ENCODE data around the gene ALPG.
"Not testable (repeated sequence)": the region's sequence is repeated elsewhere in the genome, so short reads cannot be mapped to it uniquely, and the experiment has no call there.

The ALPG gene

DNA sequence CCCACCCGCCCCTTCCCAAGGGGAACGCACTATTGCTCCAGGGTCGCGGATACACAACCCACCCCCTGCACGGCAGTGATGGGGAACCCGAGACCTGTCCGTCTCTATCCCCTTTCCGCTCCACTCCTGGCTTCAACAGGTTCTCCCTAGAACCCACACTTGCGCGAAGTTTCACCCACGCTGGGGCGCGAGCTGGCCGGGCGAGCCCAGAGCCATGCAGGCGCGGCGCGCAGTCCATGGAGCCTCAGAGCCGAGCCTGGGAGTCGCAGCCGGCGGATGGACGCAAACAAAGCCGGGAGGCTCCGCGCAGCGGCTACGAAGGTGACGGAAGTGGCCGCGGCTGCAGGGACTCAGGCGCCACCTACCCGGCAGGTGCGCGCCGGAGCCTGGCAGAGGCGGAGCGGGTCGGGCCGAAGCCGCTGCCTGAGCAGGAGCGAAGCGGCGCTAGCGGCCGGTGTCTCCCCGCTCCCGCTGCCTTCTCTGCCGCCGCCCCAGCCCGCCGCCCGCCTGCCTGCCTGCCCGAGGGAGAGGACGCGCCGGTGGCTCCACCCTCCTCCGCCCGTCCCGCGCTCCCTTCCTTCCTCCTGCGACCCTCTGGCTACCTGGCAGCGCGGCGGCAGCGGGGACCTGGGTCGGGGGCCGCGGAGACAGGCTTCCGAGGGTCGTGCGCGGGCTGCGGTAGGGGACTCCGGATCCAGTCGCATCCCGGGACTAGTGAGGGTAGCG, 14.0 kb downstream of the ALPG start:
- DNase-seq: peak in 1 of 2 donors; percentile 14

DNA sequence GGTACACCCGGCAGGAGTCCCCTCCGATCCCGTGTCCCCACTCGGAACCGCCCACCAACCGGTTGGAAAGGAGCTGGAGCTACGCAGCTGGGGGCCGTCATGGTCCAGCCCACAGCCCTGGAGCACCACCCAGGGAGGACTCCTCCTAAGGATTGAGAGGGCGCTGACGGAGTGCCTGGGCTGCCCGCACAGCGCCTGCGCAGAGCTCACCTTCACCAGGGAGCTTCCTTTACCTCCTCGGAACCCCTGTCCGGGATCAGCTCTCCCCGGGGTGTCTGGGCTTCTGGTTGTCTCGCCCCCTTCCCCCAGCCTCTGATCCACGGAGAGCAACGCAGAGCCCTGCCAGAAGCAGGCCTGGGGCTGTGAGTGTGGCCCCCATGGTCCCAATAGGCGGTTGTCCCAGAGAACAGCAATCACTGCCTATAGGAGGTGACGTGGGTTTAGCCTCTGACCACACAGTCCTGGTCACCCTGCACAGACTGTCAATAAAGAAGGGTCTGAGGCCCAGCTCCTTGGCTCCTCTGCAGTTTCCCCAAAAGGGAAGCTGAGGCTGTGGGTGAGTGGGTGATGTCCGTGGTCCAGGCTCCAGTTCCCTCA, 14.6 kb downstream of the ALPG start:
- no peak for DNase-seq

DNA sequence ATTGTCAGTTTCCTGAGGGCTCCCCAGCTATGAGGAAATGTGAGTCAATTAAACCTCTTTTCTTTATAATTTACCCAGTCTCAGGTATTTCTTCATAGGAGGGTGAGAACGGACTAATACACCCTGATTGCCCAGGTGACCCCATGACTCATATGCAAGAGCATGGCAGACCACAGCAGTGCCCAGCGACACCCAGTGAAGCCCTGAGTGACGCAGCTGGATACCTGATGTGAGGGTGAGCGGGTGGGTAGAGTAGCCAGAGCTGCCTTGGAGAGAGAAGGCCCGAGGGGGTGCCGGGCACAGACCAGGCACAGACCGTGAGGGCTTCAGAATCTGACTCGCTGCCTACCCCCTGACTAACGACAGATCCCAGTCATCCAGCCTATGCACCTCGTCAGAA, 15.4 kb downstream of the ALPG start:
- DNase-seq: no peak

DNA sequence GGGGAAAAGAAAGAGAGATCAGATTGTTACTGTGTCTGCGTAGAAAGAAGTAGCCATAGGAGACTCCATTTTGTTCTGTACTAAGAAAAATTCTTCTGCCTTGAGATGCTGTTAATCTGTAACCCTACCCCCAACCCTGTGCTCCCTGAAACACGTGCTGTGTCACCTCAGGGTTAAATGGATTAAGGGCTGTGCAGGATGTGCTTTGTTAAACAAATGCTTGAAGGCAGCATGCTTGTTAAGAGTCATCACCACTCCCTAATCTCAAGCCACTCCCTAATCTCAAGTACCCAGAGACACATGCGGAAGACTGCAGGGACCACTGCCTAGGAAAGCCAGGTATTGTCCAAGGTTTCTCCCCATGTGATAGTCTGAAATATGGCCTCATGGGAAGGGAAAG, 16.4 kb downstream of the ALPG start:
- not testable (repeated sequence) for DNase-seq

DNA sequence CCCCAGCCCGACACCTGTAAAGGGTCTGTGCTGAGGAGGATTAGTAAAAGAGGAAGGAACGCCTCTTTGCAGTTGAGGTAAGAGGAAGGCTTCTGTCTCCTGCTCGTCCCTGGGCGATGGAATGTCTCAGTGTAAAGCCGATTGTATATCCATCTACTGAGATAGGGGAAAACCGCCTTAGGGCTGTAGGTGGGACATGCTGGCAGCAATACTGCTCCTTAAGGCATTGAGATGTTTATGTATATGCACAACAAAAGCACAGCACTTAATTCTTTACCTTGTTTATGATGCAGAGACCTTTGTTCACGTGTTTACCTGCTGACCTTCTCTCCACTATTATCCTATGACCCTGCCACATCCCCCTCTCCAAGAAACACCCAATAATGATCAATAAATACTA, 16.8 kb downstream of the ALPG start:
- DNase-seq: not testable (repeated sequence)

DNA sequence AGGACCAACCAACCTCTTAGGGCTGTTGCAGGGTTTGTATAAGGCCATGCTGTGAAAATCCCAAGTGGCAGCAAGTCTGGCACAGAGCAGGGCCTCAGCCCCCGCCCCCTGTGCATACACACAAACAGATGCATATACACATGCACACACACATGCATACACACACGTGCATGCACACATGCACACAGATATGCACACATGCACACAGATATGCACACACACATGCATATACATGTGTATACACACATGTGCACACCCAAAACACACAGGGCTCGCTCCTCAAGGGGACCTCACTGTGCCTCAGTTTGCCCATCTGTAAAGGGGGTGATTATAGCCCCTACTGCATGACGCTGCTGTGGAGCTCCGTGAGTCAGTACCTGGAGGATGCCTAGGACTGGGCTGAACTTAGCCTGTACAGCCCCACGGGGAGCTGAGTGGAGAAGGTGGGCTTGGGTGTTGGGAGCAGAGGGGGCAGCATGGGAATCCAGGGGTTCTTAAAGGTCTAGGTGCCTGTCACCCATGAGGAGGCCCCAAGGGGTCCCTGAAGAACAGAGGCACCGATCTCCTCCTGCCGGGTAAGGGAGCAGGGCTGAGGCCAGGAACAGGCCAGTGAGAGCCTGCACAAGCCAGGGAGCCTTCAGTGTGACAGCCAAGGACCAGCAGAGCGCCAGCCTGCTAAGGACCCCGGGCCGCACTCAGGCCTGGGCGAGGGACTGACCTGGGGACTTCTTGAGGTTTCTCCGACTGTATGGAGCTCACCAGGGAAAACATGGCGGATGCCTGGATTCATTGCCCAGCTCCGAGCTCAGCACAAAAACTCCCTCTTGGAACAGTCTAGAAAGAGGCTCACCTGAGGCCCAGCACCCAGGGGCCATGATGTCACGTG, 25.3 kb downstream of the ALPG start:
- no peak for DNase-seq

DNA sequence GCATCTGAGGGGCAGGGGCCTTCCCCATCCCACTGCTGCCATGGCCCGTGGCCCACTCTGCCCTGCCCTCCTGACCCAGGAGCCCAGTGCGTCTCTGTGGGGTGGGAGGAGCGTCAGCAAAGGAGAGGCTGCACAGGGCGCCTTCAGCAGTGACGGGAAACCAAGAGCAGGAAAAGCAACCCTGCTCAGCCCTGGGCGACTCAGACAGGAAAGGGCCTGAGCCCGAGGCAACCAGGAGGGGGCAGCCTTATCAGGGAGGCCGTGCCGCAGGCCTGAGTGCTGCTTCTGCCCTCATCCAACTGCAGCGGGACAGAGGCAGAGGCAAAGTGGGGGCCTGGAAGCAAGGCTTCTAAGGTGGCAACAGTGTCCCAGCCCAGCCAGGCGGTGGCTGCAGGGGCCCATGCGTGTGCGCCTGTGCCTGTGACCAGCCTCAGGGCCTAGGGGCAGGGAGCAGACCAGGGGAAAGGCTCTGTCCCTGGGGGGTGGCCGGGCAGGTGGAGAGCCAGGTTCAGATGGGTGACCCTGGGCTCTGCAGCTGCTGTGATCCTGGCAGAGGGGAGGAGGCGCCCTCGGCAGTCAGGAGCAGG, 26.0 kb downstream of the ALPG start:
- no peak for DNase-seq

DNA sequence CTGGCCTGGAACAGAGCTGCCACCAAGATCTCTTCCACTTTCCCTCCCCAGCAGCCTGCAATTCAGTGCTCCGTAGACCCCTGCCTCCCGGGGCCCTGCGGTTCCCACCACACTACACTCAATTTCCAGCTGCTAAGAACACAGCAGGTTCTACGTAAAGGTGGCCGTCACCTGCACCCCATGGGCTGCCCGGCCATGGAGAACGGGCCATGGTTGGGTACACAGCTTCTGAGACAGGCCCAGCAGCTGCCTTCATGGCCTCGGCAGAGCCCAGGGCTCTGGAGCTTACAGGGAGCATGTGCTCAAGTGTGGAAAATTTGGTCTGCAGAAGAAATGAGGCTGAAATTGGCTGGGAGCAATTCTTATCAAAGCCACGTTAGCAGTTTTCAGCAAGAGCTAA, 27.0 kb downstream of the ALPG start:
- DNase-seq: not testable (repeated sequence)

DNA sequence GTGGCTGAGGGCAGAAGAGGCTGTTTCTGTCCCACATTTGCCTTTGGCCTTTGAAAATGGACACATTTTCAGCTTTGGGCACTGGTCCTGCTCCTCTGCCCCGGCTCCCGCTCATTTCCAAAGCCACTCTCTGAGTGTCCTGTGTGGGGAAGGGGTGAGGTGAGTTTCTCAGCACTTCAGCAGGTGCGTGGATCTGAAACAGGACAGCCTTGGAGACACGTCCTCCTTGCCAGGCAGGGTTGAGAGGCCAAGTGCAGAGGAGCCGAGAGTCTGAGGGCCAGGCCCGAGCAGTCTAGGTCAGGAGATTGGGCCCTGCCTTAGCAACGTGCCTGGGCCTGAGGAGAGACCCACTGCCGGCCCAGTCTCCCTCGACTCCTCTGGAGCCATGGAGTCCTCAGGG, 27.4 kb downstream of the ALPG start:
- DNase-seq: no peak

DNA sequence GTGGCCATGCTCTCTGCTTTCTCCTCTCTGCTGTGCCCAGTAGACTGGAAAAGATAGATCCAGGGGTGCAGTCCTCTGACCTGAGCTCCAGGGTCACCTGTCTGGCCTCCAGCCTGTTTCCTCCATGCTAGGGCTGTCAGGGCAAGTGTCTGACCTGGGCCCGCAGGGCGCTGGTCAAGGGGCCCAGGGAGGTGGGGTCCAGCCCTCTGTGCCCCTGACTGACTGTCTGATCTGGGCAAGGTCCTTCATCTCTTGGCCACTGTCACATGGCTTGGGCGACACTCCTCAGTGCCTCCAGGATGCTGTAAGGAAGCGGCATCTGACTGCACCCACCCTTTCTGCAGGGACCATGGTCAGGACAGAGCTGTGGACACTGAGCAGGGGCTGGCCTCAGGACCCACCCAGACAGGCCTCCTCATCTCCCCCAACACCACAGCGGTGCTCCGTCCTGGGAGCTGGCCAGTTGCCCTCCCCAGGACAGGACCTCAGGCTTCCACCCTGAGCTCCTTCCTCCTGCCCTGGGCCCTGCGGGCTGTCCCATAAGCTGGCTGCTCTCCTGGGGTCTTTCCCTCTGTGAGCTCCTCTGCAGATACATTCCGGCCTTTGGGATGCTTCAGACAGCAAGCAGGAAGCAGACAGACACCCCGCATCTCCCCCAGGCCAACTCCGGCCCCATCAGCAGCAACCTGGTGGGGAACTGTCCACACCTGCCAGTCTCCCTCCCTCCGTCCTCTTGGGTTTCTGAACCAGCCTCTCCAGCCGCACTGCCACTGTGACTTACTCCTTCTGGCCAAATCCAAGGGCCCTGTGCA, 28.1 kb downstream of the ALPG start:
- no peak for DNase-seq

DNA sequence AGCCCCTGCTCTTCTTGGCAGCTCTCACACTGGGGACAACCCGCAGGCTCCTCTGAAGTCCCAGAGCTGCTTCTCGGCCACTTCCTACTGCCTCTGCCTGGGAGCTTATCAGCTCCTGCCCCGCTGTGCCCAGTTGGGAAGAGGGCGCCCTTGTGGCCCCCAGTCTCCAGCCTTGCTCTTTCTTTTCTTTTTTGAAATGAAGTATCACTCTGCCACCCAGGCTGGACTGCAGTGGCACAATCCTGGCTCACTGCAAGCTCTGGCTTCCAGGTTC, 28.7 kb downstream of the ALPG start:
- no peak for DNase-seq

DNA sequence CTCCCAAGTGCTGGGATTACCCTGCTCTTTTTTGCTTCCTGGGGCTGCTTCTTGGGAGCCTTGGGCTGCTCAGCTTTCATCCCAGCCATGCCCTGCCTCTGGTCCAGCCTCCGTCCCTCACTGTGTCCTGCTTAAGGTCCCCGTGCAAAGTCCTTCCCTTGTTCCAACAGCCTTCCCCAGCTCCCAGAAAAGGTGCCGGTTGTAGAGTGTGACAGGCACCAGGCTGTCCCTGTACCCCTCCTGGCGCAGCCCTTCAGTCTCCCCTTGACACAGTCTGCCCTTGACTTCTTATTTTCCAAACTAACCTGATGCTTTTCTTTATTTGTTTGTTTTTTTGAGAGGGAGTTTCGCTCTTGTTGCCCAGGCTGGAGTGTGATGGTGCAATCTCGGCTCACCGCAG, 29.2 kb downstream of the ALPG start:
- no peak for DNase-seq

DNA sequence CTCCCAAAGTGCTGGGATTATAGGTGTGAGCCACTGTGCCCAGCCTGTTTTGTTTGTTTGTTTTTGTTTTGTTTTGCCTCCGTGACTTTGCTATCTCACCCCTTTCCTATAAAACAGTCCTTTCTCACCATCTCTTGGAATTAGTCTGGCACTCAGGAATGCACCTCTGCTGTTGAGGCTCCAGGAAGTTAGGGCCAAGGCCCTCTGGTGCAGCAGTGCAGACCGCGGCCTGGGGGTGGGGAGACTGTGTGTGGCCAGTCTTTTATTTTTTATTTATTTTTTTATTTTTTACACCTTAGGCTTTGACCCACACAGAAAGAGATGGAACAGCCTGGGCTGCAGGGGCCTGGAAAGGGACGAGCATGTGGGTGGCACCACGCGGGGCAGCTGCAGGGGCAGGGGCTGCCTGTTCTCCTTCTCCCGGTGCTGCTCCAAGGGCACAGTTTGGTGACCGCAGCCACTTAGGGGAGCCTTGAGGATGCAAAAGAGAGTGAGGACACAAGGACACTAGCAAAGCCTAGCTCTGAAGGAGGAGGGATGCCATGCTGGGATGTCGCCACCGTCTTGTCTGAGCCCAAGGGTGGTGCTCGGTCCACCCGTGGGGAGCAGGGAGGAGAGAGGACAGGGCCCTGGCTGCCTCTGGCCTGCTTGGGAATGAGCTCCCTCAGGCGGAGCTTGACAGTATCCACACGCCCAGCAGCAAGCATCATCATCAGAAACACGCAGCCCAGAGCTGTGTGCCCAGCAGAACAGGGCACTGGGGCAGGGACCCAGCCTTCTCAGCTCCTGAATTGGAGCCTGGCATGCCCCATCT, 29.9 kb downstream of the ALPG start:
- no peak for DNase-seq

DNA sequence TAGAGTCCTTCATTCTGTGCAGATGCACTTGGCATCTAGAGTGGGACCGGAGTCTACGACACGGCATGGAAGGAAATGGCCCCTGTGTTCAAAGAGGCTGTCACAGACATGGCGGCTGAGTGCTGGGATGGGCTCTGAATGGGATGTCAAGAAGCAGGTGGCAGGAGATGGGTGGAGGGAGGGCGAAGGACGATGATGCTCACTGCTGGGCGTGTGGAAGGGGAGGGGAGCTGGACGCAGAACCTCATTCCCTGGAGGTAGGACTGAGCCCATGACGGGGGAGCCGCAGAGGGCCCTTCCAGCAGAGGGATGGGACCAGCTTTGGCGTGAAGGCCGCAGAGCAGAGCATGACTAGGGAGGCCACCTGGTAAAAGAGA, 30.5 kb downstream of the ALPG start:
- DNase-seq: no peak

DNA sequence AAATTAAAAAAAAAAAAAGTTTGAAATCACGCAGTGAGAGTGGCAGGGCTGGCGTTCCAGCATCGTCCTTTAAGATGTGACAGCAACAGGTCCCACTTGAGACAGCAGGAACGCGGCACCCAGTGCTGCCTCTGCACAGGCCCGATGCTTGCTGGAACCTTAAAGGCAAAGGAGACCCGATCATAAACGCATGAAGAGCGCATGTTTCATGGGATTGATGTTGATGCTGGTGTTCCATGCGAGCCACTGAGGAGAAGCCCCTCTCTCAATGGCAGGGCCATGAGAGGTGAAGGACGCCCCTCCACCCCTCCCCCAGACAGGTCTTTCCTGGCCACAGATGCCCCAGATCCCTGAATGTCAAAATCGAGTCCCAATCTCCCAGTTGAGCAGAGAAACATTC, 31.4 kb downstream of the ALPG start:
- DNase-seq: no peak

DNA sequence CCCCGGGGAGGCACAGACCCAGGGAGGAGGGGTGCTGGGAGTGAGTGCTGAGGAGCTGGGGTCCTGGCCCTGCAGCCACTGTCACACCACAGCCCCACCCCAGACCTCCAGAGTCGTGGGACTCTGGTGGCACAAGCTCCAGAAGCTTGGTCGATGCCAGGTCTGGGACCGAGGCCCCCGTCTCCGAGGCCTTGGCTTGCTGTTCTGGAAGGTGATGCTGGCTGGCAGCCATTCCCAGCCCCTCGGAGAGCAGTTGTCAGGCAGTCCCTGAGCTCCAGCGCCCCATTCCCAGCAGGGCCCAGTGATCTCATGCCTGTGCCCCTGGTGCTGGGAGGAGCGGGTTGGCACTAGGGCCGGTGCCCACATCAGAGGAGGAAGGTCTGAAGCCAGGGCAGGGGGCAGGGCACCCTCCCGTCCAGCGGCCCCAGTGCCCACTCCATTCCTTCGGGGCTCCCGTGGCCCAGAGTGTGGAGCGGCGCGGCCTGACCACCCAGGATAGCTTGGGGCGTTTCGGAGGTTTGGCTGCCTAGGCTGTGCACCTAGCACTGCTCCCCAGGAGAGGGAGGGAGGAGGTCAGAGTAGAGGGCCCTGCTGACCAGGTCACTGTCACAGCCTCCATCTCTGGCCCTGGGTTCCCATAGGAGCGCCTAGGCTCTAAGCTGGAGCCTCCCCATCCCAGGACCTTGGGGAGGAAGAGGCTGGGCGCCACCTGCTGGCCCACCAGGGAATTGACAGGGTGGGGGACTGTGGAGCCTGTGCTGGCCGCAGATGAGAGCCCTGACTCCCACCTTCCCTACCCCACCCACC, 32.5 kb downstream of the ALPG start:
- DNase-seq: peak in 1 of 2 donors; percentile 47

DNA sequence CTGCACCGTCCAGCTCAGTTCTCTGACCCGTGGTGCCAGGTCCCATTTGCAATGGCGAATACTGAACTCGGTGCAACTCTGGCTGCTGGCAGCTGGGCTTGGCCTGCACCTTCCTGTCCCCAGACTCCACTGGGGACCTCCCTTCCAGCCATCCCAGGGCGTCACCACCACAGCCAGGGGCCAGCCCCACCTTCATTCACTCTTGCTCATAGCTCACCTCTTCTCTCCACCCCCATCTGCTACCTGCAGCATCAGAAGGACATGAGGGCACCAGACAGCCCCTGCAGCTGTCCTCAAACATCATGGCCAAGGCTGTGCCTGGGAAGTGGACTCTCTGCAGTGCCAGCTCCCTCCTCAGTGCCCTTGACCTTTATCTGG, 33.1 kb downstream of the ALPG start:
- no peak for DNase-seq

DNA sequence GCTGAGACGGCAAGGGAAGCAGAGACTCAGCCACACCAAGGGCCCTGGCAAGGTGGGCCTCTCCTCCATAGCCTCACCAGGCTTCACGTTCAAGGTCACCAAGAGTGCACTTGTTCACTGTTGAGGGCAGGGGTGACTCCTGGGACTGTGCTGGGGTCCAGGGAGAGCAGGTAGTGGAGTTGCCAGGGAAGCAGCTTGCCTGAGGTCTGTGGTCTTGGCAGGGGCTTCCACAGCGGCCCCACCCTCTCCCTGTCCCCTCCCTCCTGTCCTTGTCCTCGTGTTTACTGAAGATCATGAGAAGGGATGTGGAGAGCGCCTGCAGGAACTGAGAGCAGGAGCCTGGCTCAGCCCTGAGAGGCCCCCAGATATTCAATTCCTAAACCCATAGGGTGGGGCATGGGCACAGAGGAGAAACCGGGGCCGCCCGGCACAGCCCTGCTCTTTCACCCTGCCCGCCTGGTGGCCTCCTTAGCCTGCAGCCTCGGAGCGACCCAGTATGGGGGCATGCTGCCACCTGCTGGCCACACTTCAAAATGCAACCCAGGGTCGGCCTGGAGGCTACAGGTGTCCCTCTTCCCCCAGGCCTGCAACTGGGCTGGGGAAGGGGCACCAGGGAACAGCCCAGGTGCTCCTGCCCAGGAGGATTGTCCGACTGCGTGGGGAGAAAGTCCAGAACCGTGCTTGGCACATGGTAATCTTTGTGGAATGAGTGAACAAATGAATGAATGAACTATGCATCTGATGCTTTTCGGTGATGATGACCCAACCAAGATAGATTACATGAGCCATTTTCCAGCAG, 33.8 kb downstream of the ALPG start:
- peak; percentile 79 to 85 for DNase-seq

DNA sequence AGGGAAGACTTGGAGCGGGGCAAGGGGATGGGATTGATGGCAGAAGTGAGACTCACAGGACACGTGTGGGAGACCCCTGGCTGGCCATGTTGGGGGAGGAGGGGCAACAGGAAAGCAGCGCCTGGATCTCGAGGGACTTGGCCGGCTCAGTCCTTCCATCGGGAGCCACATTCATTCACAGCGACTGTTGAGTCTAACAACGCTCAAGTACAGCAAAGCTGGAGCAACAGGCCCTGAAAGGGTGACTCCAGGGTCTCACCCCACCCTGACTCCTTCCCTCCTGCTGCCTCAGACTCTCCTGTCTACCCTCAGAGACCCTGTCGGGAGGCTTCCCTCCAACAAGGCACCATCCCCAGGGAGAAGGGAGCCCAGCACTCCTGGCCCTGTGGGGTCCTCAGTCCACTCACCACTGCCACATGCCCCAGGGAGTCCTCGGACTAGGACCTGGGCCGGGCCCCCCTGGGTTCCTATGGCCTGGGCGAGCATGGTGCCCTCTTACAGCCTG, 34.6 kb downstream of the ALPG start:
- DNase-seq: no peak

DNA sequence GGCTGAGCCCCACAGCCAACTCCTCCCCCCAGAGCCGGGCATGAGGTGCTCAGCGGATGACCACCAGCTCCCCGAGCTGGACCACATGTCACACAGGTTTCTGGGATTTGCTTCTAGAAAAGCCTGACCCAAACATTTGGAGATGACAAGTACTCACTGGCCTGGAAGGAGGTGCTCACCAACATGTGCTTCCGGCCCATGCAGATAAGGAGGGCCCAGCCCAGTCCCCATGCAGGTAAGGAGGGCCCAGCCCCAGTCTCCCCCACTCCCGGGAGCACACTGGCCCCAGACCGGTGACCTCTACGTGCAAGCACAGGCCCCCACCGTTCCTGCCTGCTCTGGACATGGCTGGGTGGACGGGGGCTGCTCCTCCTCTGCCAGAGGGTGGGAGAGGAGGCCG, 35.3 kb downstream of the ALPG start:
- DNase-seq: not testable (repeated sequence)
